ENCODE measurements around the gene RIMBP2.

DNA sequence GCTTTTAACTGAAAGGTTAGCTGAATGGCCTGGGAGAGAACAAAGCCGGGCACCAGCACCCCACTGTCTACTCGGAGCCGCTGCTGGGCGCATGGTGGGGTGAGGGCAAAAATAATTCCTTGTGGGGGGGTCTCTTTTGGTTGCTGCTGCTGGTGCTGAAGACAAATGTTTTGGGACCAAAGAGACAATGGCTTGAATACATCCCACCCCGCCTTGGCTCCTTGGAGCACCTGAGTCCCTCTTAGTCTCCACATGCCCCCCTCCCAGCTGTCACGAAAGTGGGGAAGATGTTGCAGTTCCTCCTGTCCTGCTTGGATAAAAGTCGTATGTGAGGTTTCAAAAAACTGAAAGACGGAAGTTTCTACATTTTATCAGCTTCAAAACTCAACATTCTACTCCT, 293.4 kb downstream of the RIMBP2 start:
- no peak for TF ChIP-seq EZH2 (IDR thresholded peaks at IDR 0.05; ENCODE audit: low read length)
- TF ChIP-seq, protein P1, sequence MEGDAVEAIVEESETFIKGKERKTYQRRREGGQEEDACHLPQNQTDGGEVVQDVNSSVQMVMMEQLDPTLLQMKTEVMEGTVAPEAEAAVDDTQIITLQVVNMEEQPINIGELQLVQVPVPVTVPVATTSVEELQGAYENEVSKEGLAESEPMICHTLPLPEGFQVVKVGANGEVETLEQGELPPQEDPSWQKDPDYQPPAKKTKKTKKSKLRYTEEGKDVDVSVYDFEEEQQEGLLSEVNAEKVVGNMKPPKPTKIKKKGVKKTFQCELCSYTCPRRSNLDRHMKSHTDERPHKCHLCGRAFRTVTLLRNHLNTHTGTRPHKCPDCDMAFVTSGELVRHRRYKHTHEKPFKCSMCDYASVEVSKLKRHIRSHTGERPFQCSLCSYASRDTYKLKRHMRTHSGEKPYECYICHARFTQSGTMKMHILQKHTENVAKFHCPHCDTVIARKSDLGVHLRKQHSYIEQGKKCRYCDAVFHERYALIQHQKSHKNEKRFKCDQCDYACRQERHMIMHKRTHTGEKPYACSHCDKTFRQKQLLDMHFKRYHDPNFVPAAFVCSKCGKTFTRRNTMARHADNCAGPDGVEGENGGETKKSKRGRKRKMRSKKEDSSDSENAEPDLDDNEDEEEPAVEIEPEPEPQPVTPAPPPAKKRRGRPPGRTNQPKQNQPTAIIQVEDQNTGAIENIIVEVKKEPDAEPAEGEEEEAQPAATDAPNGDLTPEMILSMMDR (optimal IDR thresholded peaks at IDR 0.05 in 1 of 3, IDR thresholded peaks at IDR 0.05 in 1 of 3, conservative IDR thresholded peaks at IDR 0.05 in 1 of 3; ENCODE audit: extremely low read depth in 1 of 3, insufficient read depth in 2 of 3, low read length in 3 of 3), result no peak
